ENCODE measurements around the gene TOP3B.

Gene TOP3B, protein sequence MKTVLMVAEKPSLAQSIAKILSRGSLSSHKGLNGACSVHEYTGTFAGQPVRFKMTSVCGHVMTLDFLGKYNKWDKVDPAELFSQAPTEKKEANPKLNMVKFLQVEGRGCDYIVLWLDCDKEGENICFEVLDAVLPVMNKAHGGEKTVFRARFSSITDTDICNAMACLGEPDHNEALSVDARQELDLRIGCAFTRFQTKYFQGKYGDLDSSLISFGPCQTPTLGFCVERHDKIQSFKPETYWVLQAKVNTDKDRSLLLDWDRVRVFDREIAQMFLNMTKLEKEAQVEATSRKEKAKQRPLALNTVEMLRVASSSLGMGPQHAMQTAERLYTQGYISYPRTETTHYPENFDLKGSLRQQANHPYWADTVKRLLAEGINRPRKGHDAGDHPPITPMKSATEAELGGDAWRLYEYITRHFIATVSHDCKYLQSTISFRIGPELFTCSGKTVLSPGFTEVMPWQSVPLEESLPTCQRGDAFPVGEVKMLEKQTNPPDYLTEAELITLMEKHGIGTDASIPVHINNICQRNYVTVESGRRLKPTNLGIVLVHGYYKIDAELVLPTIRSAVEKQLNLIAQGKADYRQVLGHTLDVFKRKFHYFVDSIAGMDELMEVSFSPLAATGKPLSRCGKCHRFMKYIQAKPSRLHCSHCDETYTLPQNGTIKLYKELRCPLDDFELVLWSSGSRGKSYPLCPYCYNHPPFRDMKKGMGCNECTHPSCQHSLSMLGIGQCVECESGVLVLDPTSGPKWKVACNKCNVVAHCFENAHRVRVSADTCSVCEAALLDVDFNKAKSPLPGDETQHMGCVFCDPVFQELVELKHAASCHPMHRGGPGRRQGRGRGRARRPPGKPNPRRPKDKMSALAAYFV

DNA sequence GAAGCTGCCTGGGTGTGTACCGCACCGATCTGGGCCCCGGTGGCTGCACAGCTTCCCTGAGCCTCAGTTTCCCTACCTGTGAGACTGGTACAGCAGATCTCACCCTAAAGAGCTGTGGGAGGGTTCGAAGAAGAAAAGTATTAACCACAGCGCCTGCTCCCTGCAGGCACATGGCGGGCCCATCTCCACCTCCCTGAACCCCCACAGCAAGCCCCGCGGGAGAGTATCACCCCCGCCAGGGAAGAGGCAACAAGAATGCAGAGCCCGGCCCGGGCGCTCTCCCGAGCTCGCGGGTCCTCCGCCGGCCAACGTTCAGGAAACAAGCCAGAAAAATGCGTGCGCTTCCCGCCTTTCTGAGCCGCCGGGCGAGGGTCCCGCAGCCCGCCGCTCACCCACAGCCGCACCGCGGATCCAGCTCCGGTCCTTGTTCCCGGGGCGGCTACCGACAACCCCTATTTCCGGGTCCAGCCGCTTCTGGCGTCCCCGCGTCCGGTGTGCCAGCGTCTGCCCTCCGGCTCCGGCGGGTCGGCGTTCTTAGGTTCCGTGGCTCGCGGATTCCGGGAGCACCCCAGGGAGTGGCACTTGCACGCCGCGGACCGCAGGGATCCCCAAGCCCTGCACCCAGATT lies at the start of gene TOP3B:
Gene TOP3B (minus strand): TSS at position 450 of the 628 bp plus-strand sequence. CDS start 7,078 bp downstream, outside the sequence.
- peak; percentile 20 for DNase-seq (ENCODE audit: low read depth, low spot score)

DNA sequence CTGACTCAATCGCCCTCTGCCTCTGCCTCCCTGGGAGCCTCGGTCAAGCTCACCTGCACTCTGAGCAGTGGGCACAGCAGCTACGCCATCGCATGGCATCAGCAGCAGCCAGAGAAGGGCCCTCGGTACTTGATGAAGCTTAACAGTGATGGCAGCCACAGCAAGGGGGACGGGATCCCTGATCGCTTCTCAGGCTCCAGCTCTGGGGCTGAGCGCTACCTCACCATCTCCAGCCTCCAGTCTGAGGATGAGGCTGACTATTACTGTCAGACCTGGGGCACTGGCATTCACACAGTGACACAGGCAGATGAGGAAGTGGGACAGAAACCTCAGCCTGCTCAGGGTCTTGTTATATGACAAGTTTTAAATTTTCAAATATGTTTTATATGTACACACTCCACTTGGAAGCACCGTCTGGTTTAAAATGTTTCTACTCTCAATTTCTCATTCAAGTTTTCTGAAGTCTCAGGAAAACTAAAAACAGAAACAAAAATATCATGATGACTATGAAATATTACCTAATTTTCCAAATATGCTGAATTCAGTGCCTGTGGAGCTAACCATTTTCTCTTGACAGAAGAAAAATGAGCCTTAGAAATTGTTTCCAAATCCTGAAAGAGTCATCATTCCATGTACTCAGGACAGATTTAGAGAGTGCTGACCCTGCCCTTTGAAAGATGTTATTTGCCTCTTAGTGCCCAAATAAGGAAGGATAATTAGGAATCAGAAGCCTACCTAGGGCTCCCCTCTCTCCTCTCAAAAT lies 48.8 kb upstream of the TOP3B start:
- DNase-seq (ENCODE audit: low read depth, low spot score), result no peak

DNA sequence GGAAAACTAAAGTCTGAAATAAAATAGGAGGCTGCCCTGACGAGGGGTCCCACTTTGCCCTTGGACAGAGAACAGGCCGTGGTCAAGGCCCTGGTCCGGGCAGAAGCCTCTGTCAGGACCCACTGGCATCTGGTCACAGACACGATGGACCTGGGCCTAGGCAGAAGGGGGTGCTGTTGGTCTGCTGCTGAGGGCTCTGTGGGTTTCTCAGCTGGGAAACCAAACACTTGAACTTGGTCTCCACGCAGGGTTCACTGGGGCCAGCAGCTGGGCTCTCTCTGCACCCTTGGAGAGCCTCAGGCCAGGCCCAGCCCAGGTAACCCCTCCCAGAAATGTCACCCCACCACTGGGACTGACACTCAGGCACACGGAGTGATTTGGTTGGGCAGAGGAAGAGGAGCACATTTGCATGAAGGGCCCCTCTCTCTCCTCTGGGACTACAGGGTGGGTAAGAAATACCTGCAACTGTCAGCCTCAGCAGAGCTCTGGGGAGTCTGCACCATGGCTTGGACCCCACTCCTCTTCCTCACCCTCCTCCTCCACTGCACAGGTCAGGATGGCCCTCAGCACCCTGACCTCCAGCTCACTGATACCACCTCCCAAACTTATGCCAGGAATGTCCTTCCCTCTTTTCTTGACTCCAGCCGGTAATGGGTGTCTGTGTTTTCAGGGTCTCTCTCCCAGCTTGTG lies 48.1 kb upstream of the TOP3B start:
- DNase-seq (ENCODE audit: low read depth, low spot score), result peak; percentile 23

DNA sequence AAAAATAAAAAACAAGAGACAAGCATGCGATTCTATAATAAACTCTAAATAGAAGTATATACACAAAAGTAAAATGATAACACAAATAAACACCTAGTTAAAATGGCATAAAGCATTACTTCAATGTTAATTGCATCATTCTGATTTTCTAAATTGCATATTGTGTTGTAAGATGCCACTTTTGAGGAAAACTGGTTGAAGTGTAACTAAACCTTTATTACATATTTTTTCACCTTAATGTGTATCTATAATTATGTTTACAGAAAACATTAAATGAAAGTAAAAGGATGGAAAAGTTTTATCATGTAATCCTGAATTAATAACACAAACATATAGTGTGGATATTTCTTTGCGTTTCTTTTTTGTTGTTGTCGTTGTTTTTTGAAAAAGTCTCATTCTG lies 45.4 kb upstream of the TOP3B start:
- no peak for DNase-seq (ENCODE audit: low read depth, low spot score)

DNA sequence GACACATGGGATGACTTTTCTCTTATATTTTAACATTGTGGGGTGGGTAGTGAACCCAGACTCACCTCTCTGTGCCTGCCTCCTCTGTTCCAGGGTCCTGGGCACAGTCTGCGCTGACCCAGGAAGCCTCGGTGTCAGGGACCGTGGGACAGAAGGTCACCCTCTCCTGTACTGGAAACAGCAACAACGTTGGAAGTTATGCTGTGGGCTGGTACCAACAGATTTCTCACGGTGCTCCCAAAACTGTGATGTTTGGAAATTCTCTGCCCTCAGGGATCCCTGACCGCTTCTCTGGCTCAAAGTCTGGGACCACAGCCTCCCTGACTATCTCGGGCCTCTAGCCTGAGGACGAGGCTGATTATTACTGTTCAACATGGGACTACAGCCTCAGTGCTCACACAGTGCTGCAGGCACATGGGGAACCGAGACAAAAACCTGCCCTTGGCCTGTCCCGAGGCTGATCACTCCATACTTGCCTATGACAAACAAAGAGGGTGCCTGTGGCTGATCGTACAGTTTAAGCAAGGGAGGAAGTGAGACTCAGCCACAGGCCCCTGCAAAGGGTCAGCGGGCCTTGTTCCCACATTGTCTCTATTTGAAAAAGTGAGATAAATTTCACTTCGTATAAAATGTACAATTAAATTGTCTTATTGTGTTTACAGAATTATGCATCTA lies 43.7 kb upstream of the TOP3B start:
- no peak for DNase-seq (ENCODE audit: low read depth, low spot score)

DNA sequence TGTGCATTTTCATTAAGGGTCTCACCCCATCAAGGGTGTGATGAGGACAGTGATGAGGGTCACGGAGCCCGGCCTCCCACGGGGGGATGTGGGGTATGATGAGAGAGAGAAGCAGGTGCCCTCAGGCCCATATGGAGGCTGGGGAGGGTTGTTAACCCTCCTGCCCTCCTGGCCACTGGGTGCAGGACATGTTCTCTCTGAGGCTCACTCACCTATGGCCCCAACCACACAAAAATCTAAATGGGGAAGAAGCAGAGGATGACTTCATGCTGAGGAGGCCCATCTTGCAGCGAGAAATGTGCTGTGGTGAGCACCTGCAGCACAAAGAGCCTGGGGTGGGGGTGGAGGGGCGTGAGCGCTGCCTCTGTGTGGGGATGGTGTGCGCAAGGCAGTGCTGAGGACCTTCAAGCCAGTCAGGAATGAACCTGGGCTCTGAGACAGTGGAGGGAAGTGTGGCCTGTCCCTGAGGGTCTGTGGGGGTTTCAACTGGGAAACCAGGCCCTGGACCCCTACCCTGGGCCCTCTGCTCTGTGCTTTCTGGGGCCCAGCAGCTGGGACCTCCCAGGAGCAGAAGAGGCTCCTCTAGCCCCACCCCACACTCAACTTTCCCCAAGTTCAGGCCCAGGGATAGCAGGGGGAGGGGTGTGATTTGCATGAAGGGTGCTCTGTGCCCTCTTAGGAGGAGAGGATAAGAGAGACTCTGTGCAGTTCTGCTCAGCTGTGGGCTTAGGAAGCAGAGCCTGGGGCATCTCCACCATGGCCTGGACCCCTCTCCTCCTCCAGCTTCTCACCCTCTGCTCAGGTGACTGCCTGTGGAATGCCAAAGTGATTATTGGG lies 43.0 kb upstream of the TOP3B start:
- DNase-seq (ENCODE audit: low read depth, low spot score), result no peak

DNA sequence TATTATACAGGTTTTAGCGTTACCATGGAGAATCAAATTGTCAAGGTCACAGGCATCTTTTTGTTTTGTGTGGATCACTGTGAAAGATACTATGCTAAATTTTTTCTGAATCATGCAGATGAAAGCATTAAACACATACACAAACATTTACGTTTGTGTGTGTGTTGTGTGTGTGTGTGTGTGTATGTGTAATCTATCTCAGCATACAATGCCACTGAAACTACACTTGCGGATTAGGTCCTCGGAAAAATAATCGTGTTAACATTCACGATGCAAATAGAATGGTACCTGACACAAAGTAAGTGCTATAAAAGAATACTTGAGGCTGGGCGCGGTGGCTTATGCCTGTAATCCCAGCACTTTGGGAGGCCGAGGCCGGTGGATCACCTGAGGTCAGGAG lies 41.9 kb upstream of the TOP3B start:
- no peak for DNase-seq (ENCODE audit: low read depth, low spot score)

DNA sequence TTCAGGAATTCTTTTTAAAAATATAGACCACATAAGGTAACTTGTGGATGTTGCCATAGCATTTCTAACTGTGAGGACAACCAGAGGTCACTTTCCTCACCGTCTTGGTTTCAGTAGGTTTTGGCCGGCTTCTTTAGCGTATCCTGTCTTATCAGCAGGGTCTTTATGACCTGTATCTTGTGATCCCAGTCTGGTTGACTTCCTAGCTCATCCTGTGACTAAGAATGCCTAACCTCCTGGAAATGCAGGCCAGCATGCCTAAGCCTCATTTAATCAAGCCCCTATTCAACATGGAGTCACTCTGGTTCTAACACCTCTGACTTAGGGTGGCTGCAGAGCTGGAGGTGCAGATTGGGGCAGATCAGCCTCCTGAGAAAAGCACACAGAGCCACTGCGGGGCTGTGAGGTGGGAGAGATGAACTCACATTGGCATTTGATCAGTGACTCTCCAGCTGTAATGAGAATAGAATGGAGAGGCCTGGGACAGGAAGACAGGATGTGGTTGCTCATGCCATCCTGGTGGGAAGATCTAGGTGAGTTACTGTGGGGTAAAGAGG lies 41.1 kb upstream of the TOP3B start:
- DNase-seq (ENCODE audit: low read depth, low spot score), result no peak

DNA sequence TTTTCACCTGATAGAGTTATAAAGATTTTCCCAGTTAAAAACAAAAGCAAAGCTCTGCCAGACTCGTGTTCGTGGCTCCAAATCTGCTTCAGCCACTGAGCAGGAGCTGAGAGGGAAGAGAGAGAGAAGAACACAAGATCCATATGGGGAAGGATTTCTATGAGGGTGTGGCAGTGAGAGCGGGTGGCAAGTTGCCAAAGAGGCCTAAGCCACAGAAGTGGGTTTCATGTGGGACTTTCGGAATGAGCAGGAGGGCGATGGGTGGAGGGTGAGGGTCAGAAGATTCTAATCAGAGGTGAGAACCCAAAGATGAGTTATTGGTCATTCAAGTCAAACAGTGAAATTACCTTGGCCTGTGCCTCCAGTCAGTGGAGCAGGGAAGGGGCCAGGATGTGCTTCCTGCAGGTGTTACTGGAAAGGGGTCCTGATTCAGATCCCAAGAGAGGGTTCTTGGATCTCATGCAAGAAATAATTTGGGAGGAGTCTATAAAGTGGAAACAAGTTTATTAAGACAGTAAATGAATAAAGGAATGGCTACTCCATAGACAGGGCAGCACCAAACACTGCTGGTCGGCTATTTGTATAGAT lies 40.5 kb upstream of the TOP3B start:
- no peak for DNase-seq (ENCODE audit: low read depth, low spot score)

DNA sequence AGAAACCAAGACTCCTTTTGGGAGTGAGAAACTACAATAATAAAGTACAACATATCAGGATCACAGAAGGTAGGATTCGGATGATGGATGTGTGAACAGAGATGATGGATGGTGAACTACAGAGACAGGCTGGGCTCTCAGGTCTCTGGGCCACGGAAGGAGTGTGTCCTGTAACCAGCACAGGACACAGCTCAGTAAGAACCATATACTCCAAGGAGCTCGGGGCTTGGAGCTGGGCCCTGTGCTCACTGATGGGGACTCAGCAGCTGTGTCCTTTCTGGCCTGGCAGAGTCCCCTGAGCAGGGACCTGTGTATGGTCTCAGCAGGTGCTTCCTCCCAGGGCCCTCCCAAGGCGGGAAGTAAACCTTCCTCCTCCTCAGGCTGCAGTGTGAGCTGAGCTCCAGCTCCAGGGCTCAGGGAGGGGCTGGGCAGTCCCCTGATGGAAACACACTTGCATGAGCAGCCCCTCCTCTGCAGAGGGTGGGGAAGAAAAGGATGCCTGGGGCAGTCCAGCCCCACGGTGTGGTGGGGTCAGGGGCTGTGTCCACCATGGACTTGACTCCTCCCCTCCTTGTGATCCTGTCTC lies 39.8 kb upstream of the TOP3B start:
- no peak for DNase-seq (ENCODE audit: low read depth, low spot score)

DNA sequence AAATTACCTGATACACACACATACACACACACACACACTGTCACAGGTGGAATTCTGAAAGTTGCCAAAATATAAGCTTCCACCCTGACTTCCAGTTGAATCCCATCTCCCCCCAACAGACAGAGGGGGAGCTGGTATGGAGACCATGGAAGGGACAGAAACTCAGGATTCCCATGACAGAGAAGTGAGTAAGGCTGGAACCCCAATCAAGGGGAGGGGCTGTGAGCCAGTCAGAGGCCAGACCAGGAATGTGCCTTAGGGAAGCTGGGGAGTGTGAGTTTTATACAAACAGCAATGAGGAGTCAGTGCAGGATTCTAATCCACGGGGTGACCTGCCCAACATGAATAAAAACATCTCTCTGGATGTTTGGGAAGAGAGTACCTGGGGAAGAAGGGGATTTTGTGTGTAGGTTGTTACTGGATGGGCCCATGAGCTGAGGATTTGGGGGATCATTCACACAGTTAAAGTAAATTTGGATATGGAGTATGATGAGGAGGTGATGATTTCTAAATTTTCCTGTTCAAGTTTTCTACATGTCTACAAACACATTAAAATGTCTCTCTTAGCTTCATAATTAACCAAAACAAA lies 38.7 kb upstream of the TOP3B start:
- no peak for DNase-seq (ENCODE audit: low read depth, low spot score)

DNA sequence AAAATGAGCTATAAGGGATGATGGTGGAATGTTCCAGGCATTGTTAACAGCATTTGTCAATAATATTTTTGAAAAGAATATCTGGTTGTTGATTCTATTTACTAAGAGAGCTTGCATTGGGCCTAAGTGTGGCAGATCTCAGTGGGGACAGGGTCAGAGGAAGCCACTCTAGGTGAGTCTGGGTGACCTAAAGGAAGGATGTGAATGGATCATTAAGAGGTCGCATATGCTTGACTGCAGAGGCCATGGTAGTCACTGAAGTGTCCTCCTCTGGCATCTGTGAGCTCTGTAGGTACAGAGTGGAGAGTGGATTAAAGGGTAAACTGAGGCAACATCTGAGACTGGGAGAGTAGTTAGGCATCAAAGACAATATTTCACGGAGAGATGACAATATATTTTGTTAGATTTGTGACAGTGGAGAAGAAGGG lies 37.9 kb upstream of the TOP3B start:
- DNase-seq (ENCODE audit: low read depth, low spot score), result no peak

DNA sequence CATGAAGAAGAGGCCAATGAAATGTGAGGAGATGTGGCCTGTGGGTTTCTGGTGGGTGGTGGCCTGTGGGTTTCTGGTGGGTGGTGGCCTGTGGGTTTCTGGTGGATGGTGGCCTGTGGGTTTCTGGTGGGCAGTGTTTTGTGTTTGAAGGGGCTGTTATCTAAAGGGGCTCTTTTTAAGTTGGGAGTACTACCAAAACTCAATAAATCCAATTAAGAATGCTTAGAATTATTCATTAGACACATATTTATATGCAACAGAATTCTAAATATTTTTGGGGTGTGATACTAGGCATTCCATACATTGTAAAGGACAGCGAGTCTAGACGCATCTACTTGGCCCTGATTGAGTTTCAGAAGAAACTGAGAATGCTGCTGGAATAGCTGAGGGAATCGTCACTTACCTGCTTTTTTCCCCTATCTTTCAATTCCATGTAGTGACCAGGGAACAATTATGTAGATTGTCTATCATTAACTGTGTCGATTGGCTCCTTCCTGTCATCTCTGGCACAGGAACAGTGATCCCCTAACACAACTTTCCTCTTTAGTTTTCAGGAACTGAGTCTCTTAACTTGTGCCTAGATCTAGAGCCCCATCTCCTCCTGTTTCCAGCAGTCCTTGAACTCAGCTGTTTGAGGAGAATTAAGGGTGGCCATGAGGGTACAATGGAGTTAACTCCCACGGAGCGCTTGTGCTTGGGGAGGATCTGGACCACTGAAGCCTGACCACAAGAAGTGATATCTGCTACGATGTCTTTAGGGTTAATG lies 37.3 kb upstream of the TOP3B start:
- no peak for DNase-seq (ENCODE audit: low read depth, low spot score)

DNA sequence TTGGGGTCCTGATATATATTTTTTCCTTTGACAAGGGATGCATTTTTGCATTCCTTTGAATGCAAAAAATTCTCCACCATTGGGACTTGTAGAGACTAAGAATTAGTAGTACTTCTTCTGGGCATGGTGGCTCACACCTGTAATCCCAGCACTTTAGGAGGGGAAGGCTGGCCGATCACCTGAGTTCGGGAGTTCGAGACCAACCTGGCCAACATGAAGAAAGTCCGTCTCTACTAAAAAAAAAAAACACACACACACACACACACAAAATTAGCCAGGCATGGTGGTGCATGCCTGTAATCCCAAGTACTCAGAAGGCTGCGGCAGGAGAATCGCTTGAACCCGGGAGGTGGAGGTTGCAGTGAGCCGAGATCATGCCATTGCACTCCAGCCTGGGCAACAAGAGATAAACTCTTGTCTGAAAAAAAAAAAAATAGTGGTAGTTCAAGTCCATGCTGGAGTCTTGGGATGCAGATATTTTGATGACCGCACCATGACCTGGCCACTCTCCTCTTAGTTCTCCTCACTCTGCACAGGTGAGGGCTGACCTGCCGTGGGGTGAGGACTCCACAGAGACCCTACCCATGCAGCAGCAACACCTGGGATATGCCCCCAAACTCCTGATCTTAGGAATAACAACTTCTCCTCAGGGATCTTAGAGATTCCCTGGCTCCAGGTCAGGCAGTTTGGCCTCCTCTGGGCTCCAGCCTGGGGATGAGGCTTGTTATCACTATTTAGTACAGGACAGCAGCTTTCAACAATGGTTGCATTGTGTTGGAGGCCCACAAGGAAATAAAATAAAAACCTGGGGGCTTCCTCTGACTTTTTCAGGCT lies 36.5 kb upstream of the TOP3B start:
- no peak for DNase-seq (ENCODE audit: low read depth, low spot score)

DNA sequence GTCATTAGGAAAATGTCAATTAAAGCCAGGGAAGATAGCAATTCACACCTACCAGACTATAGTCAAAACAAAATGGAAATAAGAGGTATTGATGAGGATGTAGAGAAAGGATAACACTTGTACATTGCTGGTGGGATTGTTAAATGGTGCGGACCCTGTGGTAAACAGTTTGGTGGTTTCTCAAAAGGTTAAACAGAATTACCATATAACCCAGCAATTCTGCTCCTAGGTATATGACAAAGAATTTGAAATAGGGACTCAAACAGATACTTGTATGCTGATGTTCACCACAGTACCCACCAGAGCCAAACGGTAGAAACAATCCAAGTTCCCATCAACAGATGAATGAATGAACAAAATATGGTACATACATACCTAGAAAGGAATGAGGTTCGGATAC lies 33.0 kb upstream of the TOP3B start:
- no peak for DNase-seq (ENCODE audit: low read depth, low spot score)

DNA sequence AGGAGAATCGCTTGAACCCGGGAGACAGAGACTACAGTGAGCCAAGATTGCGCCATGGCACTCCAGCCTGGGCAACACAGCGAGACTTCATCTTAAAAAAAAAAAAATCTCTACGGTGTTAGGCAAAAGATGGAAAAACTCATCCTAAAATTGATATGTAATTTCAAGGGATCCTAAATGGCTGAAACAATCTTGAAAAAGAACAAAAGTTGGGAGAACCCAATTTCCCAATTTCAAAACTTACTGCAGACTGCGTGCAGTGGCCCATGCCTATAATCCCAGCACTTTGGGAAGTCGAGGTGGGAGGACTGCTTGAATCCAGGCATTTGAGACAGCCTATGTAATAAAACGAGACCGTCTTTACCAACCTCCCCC lies 31.7 kb upstream of the TOP3B start:
- no peak for DNase-seq (ENCODE audit: low read depth, low spot score)

Data from iPS DF 19.7 (cell line).